Measurements from ENCODE around the gene SYCP2L. TPM values are rescaled to one million over a fixed set of nuclear protein-coding genes. Genes with fewer than 3 reads are reported as not detected.

Gene SYCP2L
- total and polyA plus RNA-seq, 2 of the 4 experiments (the other 2 are of a cell fraction) = 0.05 TPM; not detected in 1

DNA sequence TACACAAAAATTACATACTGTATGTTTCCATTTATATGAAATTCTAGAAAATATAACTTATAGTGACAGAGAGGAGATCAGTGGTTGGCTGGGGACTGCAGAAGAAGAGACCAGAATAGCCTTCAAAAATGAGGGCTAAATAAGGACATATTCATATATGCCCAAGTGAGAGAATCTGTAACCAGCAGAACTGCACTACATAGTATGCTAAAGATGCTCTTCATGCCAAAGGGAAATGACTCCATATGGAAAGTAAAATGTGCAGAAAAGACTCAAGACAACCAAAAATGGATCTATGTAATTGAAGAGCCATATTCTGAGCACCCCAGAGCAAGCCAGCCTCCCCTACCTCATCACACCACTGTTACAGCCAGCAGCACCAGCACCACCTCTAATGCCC lies 128.2 kb downstream of the SYCP2L start:
- POLR2A ChIA-PET (ENCODE audit: unreplicated experiment) = no interaction called here
- no peak for ATAC-seq (ENCODE audit: low read depth)

More for the DNA sequence above, 128.2 kb downstream of the SYCP2L start:
- Histone ChIP-seq H2BK15ac (ENCODE audit: low read depth, low read length) (no peak overlapping the region), H4K20me1 (ENCODE audit: insufficient read depth, low read length) (no peaks in the 10 kb centered on the region), H3K4ac (ENCODE audit: low read depth, low read length) (peak overlapping the region; percentile 0; the same call in 1 of the 2 replicates), H3K79me1 (ENCODE audit: low read depth in 1 of 2, low read length in 2 of 2) (peaks cover 0 to 4% of the 10 kb centered on the region in 2 experiments; a peak in 1 of 4 replicates), H2BK5ac (ENCODE audit: low read depth, low read length, poor library complexity, severe bottlenecking) (no peak overlapping the region), H3K4me3 (ENCODE audit: insufficient read depth, low read depth, low read length) (no peak overlapping the region), H3K23ac (ENCODE audit: low read depth, low read length) (no peak overlapping the region), H2AK5ac (ENCODE audit: low read depth, low read length) (no peak overlapping the region; the same call in 1 of the 2 replicates), H3K9ac (ENCODE audit: low read depth, low read length) (no peak overlapping the region), H3K9me3 (ENCODE audit: control insufficient read depth, insufficient read depth, low read length) (no peaks in the 10 kb centered on the region), H2AFZ (replicated peaks; ENCODE audit: low read length, poor library complexity) (no peak overlapping the region), H2AK9ac (replicated peaks; ENCODE audit: low read depth, low read length, poor library complexity) (no peak overlapping the region), H3K27me3 (ENCODE audit: control insufficient read depth, insufficient read depth, low read length) (no peaks in the 10 kb centered on the region), H3K9me1 (ENCODE audit: insufficient read depth, low read length) (no peaks in the 10 kb centered on the region; the same call in 1 of the 2 replicates), H3K36me3 (ENCODE audit: control insufficient read depth, insufficient read depth, low read length) (no peaks in the 10 kb centered on the region), H2BK120ac (ENCODE audit: low read depth, low read length) (0 out of 2 replicates have a peak overlapping the region, but pooled peaks have one; percentile 35), H2BK20ac (ENCODE audit: low read depth, low read length) (no peak overlapping the region), H4K5ac (ENCODE audit: low read depth, low read length) (no peak overlapping the region), H3K27ac (ENCODE audit: insufficient read depth, low read length) (no peak overlapping the region), H4K91ac (ENCODE audit: insufficient read depth, low read depth, low read length) (no peak overlapping the region), H3K4me2 (ENCODE audit: low read depth, low read length) (no peak overlapping the region), H3K18ac (ENCODE audit: low read depth, low read length) (no peak overlapping the region), H3K56ac (ENCODE audit: extremely low read depth, insufficient read depth, low read length) (no peak overlapping the region), H4K8ac (ENCODE audit: low read depth in 2 of 2, low read length in 2 of 2) (no peak overlapping the region), H3K14ac (replicated peaks; ENCODE audit: low read depth, low read length) (no peak overlapping the region), H3K4me1 (ENCODE audit: control insufficient read depth, insufficient read depth, low read length) (peaks cover 2% of the 10 kb centered on the region; the same call in 1 of the 2 replicates)
- no TSS peak for BruUV-seq (replicated peaks)
- CTCF ChIA-PET = no interaction called here
- dilution Hi-C loops (cut with HindIII; ENCODE audit: low sequenced_read_pairs, unreplicated experiment) (no loop called here), intact Hi-C loops (cut with micrococcal nuclease) (no loop called here), in situ Hi-C loops (cut with MboI; ENCODE audit: low sequenced_read_pairs) (no loop called here)
- TF ChIP-seq CEBPB (IDR thresholded peaks at IDR 0.05; ENCODE audit: low read depth, low read length) = no peak
- no peak for TF ChIP-seq NFE2L2 (IDR thresholded peaks at IDR 0.05; ENCODE audit: low read depth, low read length)
- TF ChIP-seq RAD21 (IDR thresholded peaks at IDR 0.05; ENCODE audit: low read length) = no peak
- no peak for DNase-seq

Measured in IMR-90 (cell line).